K562 (cell line): Measurements from ENCODE around the gene KLHL22. TPM values are rescaled to one million over a fixed set of nuclear protein-coding genes. Genes with fewer than 3 reads are reported as not detected.

ENCODE experiments used
- CREB3 ChIP-seq: fragments of 450-650 bp; conservative IDR thresholded peaks from 2 replicates; pipeline ENCODE4 v1.6.1; 2016; ENCODE audit warnings: missing genetic modification characterization, low read depth, mild to moderate bottlenecking, missing compliant biosample characterization, moderate library complexity
- CTCFL ChIP-seq: IDR thresholded peaks from 2 replicates; pipeline ENCODE4 v1.6.1; 2011; ENCODE audit warnings: borderline replicate concordance, low read depth, mild to moderate bottlenecking, moderate library complexity, low read length; ENCODE audit not compliant: insufficient read depth, poor library complexity, severe bottlenecking
- ELF1 ChIP-seq: fragments of 200-800 bp; sonication (Bioruptor generic); IDR thresholded peaks from 2 replicates; pipeline ENCODE4 v1.6.1; 2016; ENCODE audit warnings: missing genetic modification characterization, missing compliant biosample characterization
- GTF2F1 ChIP-seq: IDR thresholded peaks from 2 replicates; pipeline ENCODE4 v1.6.1; 2011; ENCODE audit warnings: low read depth, low read length, improper control_type of control experiment
- KHSRP ChIP-seq: fragments of 450-650 bp; IDR thresholded peaks from 2 replicates; pipeline ENCODE4 v1.6.1; 2017
- KLF6 ChIP-seq: fragments of 250-450 bp; sonication (Bioruptor Pico); IDR thresholded peaks from 2 replicates; pipeline ENCODE4 v1.4.0; 2020; ENCODE audit warnings: mild to moderate bottlenecking, moderate library complexity, borderline replicate concordance
- MIER1 ChIP-seq: fragments of 450-650 bp; IDR thresholded peaks from 2 replicates; pipeline ENCODE4 v1.6.1; 2016; ENCODE audit warnings: antibody characterized with exemption, mild to moderate bottlenecking, low read depth
- MLLT1 ChIP-seq, 2 experiments: fragments of 450-650 bp; IDR thresholded peaks; 2 replicates each; pipeline ENCODE4 v1.6.1; 2016
- MXD1 ChIP-seq: fragments of 250-450 bp; sonication (Bioruptor Pico); IDR thresholded peaks from 2 replicates; pipeline ENCODE4 v1.8.0; 2021; ENCODE audit warnings: borderline replicate concordance, mild to moderate bottlenecking, moderate library complexity; ENCODE audit not compliant: poor library complexity, severe bottlenecking
- POLR3A ChIP-seq: IDR thresholded peaks from 2 replicates; pipeline ENCODE4 v1.6.1; 2011; ENCODE audit warnings: borderline replicate concordance, mild to moderate bottlenecking, moderate library complexity; ENCODE audit not compliant: insufficient read length, insufficient read depth; ENCODE audit errors: extremely low read depth
- RAD21 ChIP-seq, 2 experiments: fragments of 250-450 bp in 1 of 2; fragments of 450-650 bp in 1 of 2; sonication (Bioruptor Pico) in 1 of 2; formaldehyde crosslinking in 1 of 2; IDR thresholded peaks in 1 of 2; conservative IDR thresholded peaks in 1 of 2; 2 replicates each; pipeline versions ENCODE4 v1.4.0 to v1.8.0; 2020 to 2022; ENCODE audit warnings: mild to moderate bottlenecking in 2 of 2, moderate library complexity in 1 of 2
- RAD51 ChIP-seq: fragments of 450-650 bp; IDR thresholded peaks from 2 replicates; pipeline ENCODE4 v1.7.1; 2016; ENCODE audit warnings: low read depth, mild to moderate bottlenecking, borderline replicate concordance
- SNRNP70 ChIP-seq: fragments of 200-400 bp; formaldehyde crosslinking; optimal IDR thresholded peaks from 2 replicates; pipeline ENCODE3; 2017; ENCODE audit warnings: low read depth, low read length
- STAT6 ChIP-seq: sonication (generic); formaldehyde crosslinking; IDR thresholded peaks from 2 replicates; pipeline ENCODE4 v1.8.1; 2023; ENCODE audit warnings: mild to moderate bottlenecking, missing genetic modification reagents
- TFAM ChIP-seq: fragments of 250-450 bp; sonication (Bioruptor Pico); conservative IDR thresholded peaks from 2 replicates; pipeline ENCODE4 v1.5.0; 2021; ENCODE audit warnings: mild to moderate bottlenecking, moderate library complexity
- ZNF263 ChIP-seq: sonication (generic); formaldehyde crosslinking; IDR thresholded peaks from 2 replicates; pipeline ENCODE4 v1.8.0; 2022; ENCODE audit warnings: mild to moderate bottlenecking, missing genetic modification reagents, borderline replicate concordance
- ZNF311 ChIP-seq: fragments of 250-450 bp; sonication (Bioruptor Pico); IDR thresholded peaks from 2 replicates; pipeline ENCODE4 v1.4.0; 2020; ENCODE audit warnings: mild to moderate bottlenecking, moderate library complexity
- ZNF444 ChIP-seq: fragments of 250-450 bp; sonication (Bioruptor Pico); IDR thresholded peaks from 2 replicates; pipeline ENCODE4 v1.4.0; 2020; ENCODE audit warnings: mild to moderate bottlenecking, moderate library complexity
- ZNF717 ChIP-seq: fragments of 250-450 bp; sonication (Bioruptor Pico); IDR thresholded peaks from 2 replicates; pipeline ENCODE4 v1.5.0; 2021
- polyA plus RNA-seq, 8 experiments: library from polyadenylated mRNA; depleted of rRNA in 4 of 8; stranded (reverse) in 5 of 8; unstranded in 3 of 8; fragments of >200 nt; fragmentation: Nextera tagmentation in 2 of 8; fragmentation: Illumina TruSeq in 1 of 8; extraction: Ambion mirVana in 2 of 8; extraction: Trizol in 1 of 8; gene quantifications; 2 replicates each; pipeline versions ENCODE4 v1.2.1 to v1.2.3, GENCODE V29; 2011 to 2014; ENCODE audit warnings: inconsistent platforms in 1 of 8, missing spikeins in 1 of 8
- total RNA-seq, 7 experiments: library from RNA; depleted of rRNA in 6 of 7; stranded (reverse); fragments of >200 nt in 6 of 7; fragmentation: Illumina TruSeq in 2 of 7; extraction: Trizol in 2 of 7; gene quantifications; 2 replicates each; pipeline versions ENCODE4 v1.2.1 to v1.2.3, GENCODE V29; 2011 to 2021; ENCODE audit warnings: low replicate concordance in 1 of 7

KLHL22 gene
- total and polyA plus RNA-seq, 9 of the 15 experiments (the other 6 are each of a cell fraction or from before 2014, with no cell fraction given) = 1.3 to 25.6 (median 15.2) TPM

- TF ChIP-seq STAT6 = peak; percentile 92; the same call in 1 of the 2 replicates
- no peak for TF ChIP-seq TFAM (CRISPR knock-in tag)
- no peak for TF ChIP-seq MXD1 (CRISPR knock-in tag)
- TF ChIP-seq CREB3 (tag) = no peak
- TF ChIP-seq MIER1 = no peak; the same call in 1 of the 2 replicates
- peak in 1 of 2 experiments; percentile 56; a peak in 1 of 4 replicates for TF ChIP-seq MLLT1 (IDR thresholded peaks at IDR 0.05)
- TF ChIP-seq ZNF444 (CRISPR knock-in tag) = peak; percentile 31; the same call in 1 of the 2 replicates
- TF ChIP-seq ZNF263 (CRISPR knock-in tag) = no peak
- 0 out of 2 replicates have a peak, but pooled peaks have one; percentile 56 for TF ChIP-seq GTF2F1
- TF ChIP-seq ELF1 = no peak
- TF ChIP-seq POLR3A = no peak
- TF ChIP-seq RAD51 = no peak
- TF ChIP-seq SNRNP70 = no peak
- no peak for TF ChIP-seq KHSRP
- no peak for TF ChIP-seq CTCFL
- peak; percentile 100 for TF ChIP-seq RAD21 (CRISPR knock-in tag; conservative IDR thresholded peaks at IDR 0.05 in 1 of 2, IDR thresholded peaks at IDR 0.05 in 1 of 2)
- TF ChIP-seq KLF6 (CRISPR knock-in tag) = no peak
- TF ChIP-seq ZNF717 (CRISPR knock-in tag) = no peak
- TF ChIP-seq ZNF311 (CRISPR knock-in tag) = no peak
These were observed 39.4 kb downstream of the KLHL22 start (continued) for GRCh38 chr22:20456064-20456721.
